ACC112 (cell line): ENCODE measurements around the gene DDB1.

Experiments
- H2AFZ ChIP-seq: fragments of 200-600 bp; sonication (generic); one replicate; pipeline ENCODE4 v1.6.0; 2017; ENCODE audit warnings: antibody characterized with exemption, low read length; ENCODE audit not compliant: unreplicated experiment
- H3K27ac ChIP-seq: fragments of 200-600 bp; sonication (generic); 2 replicates; pipeline ENCODE4 v1.5.1; 2014; ENCODE audit warnings: low read depth, mild to moderate bottlenecking, antibody characterized with exemption, low read length, moderate library complexity
- H3K27me3 ChIP-seq: fragments of 200-600 bp; sonication (generic); 2 replicates; pipeline ENCODE4 v1.6.1; 2014; ENCODE audit warnings: mild to moderate bottlenecking, antibody characterized with exemption, low read length, moderate library complexity, mixed read lengths; ENCODE audit not compliant: insufficient read depth
- H3K36me3 ChIP-seq: fragments of 200-600 bp; sonication (generic); 2 replicates; pipeline ENCODE4 v1.6.1; 2016; ENCODE audit warnings: mild to moderate bottlenecking, antibody characterized with exemption, low read length, moderate library complexity, mixed read lengths; ENCODE audit not compliant: insufficient read depth
- H3K4me1 ChIP-seq: fragments of 200-600 bp; sonication (generic); one replicate; pipeline ENCODE4 v1.6.1; 2016; ENCODE audit warnings: low read length, mixed read lengths; ENCODE audit not compliant: insufficient read depth, unreplicated experiment, control insufficient read depth
- H3K4me3 ChIP-seq: fragments of 200-600 bp; sonication (generic); 2 replicates; pipeline ENCODE4 v1.5.1; 2014; ENCODE audit warnings: mild to moderate bottlenecking, low read depth, low read length
- H3K79me2 ChIP-seq: fragments of 200-600 bp; sonication (generic); one replicate; pipeline ENCODE4 v1.6.0; 2016; ENCODE audit warnings: low read length; ENCODE audit not compliant: control insufficient read depth, unreplicated experiment, insufficient read depth

DDB1 gene

DNA sequence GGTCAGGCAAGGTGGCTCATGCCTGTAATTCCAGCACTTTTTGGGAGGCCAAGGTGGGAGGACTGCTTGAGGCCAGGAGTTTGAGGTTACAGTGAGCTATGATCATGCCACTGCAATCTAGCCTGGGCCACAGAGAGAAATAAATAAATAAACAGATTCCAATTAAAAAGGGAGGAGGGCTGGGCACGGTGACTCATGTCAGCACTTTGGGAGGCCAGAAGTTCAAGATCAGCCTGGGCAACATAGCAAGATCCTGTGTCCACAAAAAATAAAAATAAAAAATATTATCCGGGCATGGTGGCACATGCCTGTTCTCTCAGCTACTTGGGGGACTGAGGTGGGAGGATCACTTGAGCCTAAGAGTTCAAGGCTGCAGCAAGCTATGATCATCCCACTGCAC is 21.3 kb upstream of the DDB1 start:
- no peak overlapping the region for H3K27ac ChIP-seq
- H3K36me3 ChIP-seq: no peaks in the 10 kb centered on the region
- no peak overlapping the region for H2AFZ ChIP-seq
- no peaks in the 10 kb centered on the region for H3K79me2 ChIP-seq
- no peaks in the 10 kb centered on the region for H3K27me3 ChIP-seq
- H3K4me1 ChIP-seq: no peaks in the 10 kb centered on the region
- H3K4me3 ChIP-seq: no peak overlapping the region

DNA sequence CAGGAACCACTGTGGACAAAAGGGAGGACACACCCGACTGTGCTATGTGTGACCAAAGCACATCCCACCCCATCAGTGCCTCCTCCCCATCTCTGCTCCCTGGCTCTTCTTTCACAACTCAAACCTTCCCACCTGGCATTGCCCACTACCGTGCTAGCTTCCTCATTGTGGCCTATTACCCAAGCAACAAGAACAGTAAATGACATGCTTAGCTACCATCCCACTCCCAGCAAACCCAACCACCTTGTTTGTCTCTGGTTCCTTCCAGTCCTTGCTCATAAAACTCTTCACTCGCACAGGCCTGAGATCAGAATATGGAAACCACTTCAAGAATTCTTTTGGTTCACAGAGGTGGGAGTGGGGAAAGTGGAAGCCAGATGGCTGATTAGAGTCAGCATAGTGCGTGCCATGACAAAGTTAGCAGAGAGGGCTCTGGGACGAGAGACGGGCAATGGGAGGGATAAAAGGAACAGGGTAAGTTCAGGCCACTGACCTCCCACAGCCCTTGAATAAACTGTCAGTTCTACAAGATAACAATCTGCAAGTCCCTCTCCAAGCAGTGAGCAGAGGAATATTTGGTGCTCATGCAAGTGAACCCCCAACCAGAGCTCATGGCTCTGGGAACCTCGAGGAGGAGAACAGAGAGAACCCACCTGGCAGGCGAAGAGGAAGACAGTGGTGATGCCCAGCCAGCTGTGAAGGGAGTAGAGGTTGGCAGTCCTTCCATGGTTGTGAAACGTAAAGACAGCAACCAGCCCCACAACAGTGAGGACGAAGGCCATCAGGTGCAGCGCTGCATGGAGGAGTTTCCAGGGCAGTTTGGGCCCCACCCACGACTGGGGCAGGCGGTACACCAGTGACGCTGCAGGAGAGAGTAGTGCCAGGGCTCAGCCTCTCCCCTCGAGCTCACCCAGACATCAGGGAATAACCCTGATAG is 20.5 kb upstream of the DDB1 start:
- Histone ChIP-seq H3K4me1 (peaks cover 4% of the 10 kb centered on the region), H2AFZ (no peak overlapping the region), H3K27ac (no peak overlapping the region), H3K27me3 (no peaks in the 10 kb centered on the region), H3K4me3 (no peak overlapping the region), H3K79me2 (no peaks in the 10 kb centered on the region), H3K36me3 (no peaks in the 10 kb centered on the region)

DNA sequence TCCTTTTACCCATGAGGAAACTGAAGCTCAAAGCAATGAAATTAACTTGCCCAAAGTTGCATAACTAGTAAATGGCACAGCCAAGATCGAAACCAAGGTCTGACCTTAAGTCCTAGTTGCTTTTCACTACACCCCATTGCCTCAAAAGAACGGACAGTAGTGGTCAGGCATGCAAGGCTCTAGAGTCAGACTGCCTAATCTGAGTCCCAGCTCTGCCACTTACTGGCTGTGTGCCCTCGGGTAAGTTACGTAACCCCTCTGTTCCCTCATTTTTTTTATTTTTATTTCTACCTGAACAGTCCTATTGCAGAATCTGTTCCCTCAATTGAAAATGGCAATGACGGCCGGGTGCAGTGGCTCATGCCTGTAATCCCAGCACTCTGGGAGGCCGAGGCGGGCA is 19.1 kb upstream of the DDB1 start:
- Histone ChIP-seq H3K27me3 (no peaks in the 10 kb centered on the region), H3K36me3 (no peaks in the 10 kb centered on the region), H3K27ac (no peak overlapping the region), H3K4me1 (peaks cover 12% of the 10 kb centered on the region), H3K4me3 (no peak overlapping the region), H2AFZ (no peak overlapping the region), H3K79me2 (no peaks in the 10 kb centered on the region)

DNA sequence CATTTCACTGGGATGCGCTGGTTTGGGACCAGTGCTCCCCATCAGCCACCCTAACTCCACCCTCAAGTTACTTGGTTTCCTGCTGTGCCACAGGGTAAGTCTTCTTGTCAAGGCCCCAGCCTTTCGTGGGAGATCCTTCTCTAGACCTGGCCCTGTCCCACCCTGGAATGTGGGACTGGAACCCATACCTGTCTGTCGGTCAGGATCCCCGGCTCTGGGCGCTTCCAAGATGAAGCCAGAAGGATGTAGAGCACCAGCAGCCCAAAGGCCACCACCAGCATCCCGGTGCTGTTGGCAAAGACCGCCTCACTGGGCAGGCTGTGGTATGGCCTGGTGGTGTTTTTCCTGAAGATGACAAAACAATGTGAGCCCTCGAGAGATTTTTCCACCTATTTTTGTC is 17.9 kb upstream of the DDB1 start:
- no peak overlapping the region for H2AFZ ChIP-seq
- H3K27ac ChIP-seq: no peak overlapping the region
- no peaks in the 10 kb centered on the region for H3K36me3 ChIP-seq
- H3K27me3 ChIP-seq: no peaks in the 10 kb centered on the region
- H3K4me3 ChIP-seq: no peak overlapping the region
- peaks cover 12% of the 10 kb centered on the region for H3K4me1 ChIP-seq
- H3K79me2 ChIP-seq: no peaks in the 10 kb centered on the region

DNA sequence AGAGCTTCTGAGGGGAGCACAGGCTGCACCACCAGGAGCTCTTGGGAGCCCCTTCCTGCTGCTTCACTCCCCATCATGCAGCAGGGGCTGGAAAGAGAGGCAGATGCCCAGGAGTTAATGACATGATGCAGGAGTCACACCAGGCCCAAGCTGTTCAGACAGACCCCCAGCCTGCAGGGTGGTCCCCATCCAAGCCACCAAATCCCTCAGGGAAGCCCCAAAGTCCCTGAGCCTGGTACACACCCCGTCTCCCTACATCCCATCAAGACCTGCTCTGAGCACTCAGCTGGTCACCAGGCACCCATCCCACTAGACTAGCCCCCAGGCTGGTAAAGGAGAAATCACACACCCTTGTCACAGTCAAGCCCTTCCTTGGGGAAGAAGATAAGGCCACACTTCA is 17.4 kb upstream of the DDB1 start:
- H2AFZ ChIP-seq: no peak overlapping the region
- H3K4me1 ChIP-seq: peaks cover 12% of the 10 kb centered on the region
- no peak overlapping the region for H3K4me3 ChIP-seq
- no peaks in the 10 kb centered on the region for H3K36me3 ChIP-seq
- H3K27ac ChIP-seq: no peak overlapping the region
- H3K79me2 ChIP-seq: no peaks in the 10 kb centered on the region
- no peaks in the 10 kb centered on the region for H3K27me3 ChIP-seq

DNA sequence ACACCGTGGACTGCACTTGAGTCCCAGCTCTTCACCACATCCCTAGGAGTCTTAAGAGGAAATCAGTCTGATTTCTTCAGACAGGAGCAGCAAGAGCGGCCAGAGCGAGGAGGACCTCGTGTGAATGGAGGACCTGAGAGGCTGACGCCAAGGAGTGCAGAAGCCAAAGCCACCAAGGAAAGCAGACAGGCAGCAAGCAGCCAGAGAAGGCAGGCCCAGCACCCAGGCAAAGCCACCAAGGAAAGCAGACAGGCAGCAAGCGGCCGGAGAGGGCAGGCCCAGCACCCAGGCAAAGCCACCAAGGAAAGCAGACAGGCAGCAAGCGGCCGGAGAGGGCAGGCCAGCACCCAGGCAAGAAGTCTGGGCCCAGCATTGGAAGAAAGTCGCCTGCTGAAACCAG is 17.0 kb upstream of the DDB1 start:
- Histone ChIP-seq H3K36me3 (no peaks in the 10 kb centered on the region), H3K79me2 (no peaks in the 10 kb centered on the region), H3K4me3 (no peak overlapping the region), H3K4me1 (peaks cover 12% of the 10 kb centered on the region), H3K27ac (no peak overlapping the region), H3K27me3 (no peaks in the 10 kb centered on the region), H2AFZ (no peak overlapping the region)

DNA sequence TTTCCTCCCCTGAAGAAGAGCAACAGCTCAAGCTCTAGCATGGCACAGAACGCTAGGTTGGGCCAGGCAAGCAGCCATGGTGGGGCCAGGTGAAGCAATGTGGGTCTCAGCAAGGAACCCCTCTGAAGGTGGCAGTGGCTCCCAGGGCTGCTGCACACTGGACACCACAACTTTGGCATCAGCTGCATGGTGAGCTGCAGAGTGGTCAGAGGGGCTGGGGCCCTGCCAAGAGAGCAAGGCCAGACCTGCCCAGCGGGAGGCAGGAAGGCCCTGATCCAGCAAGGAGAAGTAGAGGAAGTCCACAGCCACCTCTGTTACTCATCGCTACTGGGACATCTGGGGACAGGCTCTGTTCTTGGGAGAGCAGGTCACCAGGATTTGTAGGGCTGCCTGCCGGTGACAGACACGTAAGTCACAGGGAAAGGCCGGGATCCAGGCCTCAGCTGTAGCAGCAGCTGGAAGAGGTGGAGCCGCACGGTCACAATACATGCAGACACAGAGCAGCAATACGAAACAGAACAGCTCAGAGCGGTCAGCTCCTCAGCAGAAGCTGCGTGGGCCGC is 16.4 kb upstream of the DDB1 start:
- H3K79me2 ChIP-seq: no peaks in the 10 kb centered on the region
- no peak overlapping the region for H2AFZ ChIP-seq
- H3K27ac ChIP-seq: peak overlapping the region; percentile 66; the same call in 1 of the 2 replicates
- H3K4me3 ChIP-seq: no peak overlapping the region
- no peaks in the 10 kb centered on the region for H3K27me3 ChIP-seq
- no peaks in the 10 kb centered on the region for H3K36me3 ChIP-seq
- H3K4me1 ChIP-seq: peaks cover 12% of the 10 kb centered on the region

DNA sequence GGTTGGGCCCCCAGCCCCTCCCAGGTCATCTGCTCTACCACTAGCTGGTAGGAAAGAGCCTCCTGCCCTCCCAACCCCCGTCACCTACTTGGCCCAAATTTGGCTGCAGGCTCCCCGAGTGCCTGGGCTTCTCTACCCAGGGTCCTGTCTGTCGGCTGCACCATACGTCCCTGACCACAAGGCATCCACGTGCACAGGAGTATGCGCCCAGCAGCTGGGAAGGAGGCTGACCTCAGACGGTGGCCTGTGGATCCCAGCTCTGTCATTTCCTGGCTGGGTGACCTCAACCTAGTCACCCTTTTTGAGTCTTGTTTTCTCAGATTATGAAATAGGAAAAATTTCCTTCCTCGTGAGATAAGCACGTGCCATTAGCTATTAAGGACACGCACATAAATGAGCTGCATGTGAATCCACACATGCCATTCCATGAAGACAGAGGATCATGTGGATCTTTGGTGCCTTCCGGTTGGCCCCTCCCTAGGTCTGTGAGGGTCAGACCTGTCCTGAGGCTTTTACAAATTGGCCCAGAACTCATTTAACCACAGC is 15.1 kb upstream of the DDB1 start:
- Histone ChIP-seq H3K36me3 (no peaks in the 10 kb centered on the region), H3K27ac (peak overlapping the region; percentile 69; the same call in 1 of the 2 replicates)

DNA sequence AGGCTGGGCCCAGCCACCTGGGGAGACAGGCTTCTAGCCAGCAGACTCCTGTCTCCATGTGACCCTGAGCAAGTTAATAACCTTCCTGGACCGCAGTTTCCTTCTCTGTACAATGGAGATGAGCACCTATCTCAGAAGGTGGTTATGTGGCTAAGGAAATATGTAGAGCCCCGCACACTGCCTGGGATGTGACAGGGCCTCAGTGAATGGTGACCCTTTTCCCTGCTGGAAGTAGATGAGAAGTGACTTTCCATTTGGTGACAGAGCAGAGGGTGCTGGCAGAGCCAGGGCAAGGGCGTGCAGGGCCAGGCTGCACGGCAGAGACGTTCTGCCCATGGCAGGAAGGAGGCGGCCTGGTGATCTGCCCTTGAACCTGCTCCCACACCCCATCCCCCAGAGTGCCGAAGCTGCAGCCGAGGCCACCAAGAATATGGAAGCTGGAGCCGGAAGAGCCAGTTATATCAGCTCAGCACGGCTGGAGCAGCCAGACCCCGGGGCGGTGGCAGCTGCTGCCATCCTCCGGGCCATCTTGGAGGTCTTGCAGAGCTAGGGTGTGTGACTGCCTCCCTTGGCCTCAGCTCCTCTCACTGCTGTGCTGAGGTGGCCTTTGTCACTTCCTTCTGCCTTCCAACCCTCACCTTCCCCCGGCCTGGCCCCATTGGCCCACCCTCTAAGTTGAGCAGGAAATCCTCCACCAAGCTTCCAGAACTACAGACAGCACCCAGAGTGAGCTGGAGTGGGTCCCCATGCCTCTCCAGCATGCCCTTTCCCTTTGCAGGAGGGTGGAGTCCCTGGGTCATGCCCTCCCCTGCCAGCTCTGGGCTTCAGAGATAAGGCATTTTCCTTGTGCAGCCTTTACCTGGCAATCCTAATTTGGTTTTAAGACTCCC is 13.3 kb upstream of the DDB1 start:
- no peak overlapping the region for H3K4me3 ChIP-seq
- no peak overlapping the region for H2AFZ ChIP-seq
- no peaks in the 10 kb centered on the region for H3K36me3 ChIP-seq
- H3K27me3 ChIP-seq: no peaks in the 10 kb centered on the region
- no peaks in the 10 kb centered on the region for H3K79me2 ChIP-seq
- H3K27ac ChIP-seq: no peak overlapping the region
- H3K4me1 ChIP-seq: peaks cover 12% of the 10 kb centered on the region

More for the DNA sequence above, 15.1 kb upstream of the DDB1 start:
- H2AFZ ChIP-seq: no peak overlapping the region
- no peaks in the 10 kb centered on the region for H3K79me2 ChIP-seq
- peaks cover 12% of the 10 kb centered on the region for H3K4me1 ChIP-seq
- no peak overlapping the region for H3K4me3 ChIP-seq
- H3K27me3 ChIP-seq: no peaks in the 10 kb centered on the region

DNA sequence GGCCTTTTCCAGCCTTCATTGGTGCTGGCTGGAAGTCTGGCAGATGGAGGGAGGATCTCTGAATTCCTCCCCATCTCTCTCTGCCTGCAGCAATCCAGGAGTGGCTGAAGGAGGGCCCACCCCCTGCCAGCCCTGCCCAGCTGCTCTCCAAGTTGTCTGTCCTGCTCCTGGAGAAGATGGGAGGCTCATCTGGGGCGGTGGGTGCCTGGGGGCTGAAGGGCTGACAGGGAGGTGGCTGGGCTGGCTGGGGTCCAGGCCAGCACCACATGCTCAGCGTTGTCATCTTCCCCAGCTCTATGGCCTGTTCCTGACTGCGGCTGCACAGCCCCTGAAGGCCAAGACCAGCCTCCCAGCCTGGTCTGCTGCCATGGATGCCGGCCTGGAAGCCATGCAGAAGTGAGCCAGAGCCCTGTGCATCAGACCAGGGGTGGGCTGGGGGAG is 12.3 kb upstream of the DDB1 start:
- Histone ChIP-seq H2AFZ (no peak overlapping the region), H3K36me3 (no peaks in the 10 kb centered on the region), H3K79me2 (no peaks in the 10 kb centered on the region), H3K27ac (no peak overlapping the region), H3K27me3 (no peaks in the 10 kb centered on the region), H3K4me1 (peaks cover 12% of the 10 kb centered on the region), H3K4me3 (no peak overlapping the region)
